Measurements from ENCODE around the gene HAPLN2.

DNA sequence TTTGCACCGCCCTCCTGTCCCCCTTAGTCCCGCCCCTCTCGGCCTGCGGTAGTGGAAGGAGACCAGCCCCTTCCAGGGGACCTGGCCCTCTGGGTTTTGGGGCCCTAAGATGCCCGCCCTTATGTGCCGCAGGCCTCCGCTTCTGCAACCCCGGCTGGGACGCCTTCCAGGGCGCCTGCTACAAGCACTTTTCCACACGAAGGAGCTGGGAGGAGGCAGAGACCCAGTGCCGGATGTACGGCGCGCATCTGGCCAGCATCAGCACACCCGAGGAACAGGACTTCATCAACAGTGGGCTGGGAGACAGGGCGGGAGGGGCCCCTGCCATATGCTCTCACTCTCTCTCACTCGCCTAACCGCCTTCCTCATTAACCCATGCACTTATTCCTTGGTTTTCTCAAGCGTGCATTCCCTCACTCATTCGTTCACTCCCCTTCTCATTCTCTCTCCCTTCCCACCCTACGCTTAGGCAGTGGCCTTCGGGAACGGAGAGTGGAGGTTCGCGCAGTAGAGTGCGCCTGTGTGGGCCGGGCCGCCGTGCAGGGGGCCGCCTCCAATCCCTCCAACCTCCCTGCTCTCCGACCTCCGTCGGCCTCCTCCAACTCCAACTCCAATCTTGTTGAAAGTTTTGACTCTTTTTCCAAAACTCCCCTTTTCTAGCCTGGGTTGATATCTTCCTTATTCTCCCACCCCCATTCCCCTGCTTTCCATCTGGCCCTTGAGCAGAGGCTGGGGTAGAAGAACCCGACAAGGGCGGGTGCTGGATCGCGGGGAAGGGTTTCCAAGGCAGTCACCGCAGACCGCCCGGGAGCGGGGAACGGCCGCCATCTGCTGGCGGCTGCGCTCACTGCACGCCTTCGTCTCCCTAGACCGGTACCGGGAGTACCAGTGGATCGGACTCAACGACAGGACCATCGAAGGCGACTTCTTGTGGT lies 37.9 kb downstream of the HAPLN2 start:
- TF ChIP-seq, protein P1, sequence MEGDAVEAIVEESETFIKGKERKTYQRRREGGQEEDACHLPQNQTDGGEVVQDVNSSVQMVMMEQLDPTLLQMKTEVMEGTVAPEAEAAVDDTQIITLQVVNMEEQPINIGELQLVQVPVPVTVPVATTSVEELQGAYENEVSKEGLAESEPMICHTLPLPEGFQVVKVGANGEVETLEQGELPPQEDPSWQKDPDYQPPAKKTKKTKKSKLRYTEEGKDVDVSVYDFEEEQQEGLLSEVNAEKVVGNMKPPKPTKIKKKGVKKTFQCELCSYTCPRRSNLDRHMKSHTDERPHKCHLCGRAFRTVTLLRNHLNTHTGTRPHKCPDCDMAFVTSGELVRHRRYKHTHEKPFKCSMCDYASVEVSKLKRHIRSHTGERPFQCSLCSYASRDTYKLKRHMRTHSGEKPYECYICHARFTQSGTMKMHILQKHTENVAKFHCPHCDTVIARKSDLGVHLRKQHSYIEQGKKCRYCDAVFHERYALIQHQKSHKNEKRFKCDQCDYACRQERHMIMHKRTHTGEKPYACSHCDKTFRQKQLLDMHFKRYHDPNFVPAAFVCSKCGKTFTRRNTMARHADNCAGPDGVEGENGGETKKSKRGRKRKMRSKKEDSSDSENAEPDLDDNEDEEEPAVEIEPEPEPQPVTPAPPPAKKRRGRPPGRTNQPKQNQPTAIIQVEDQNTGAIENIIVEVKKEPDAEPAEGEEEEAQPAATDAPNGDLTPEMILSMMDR (IDR thresholded peaks at IDR 0.05) = peak in 5 of 7 experiments; percentile 77 to 95 (median 95)
- TF ChIP-seq POLR2A (IDR thresholded peaks at IDR 0.05) = no peak
- TF ChIP-seq EP300 (IDR thresholded peaks at IDR 0.05) = no peak
- TF ChIP-seq POLR2AphosphoS5 (IDR thresholded peaks at IDR 0.05) = no peak

Data from stomach (tissue), 4 donors.